HG03060 (cell line): Measurements from ENCODE around the gene CYB5RL.
"Not testable (repeated sequence)": the region's sequence is repeated elsewhere in the genome, so short reads cannot be mapped to it uniquely, and the experiment has no call there.

Source experiments
- ATAC-seq: cut with Tn5 transposase; IDR thresholded peaks from one replicate; pipeline ENCODE4 v1.9.1; 2021; ENCODE audit warnings: low read depth, moderate number of reproducible peaks; ENCODE audit not compliant: unreplicated experiment

CYB5RL gene

GRCh38 chr1:54227091-54227602 lies 27.3 kb upstream of the CYB5RL start:
- no peak for ATAC-seq

- ATAC-seq: no peak
Measured at GRCh38 chr1:54225986-54226559, 26.2 kb upstream of the CYB5RL start.

- ATAC-seq: no peak
Measured at GRCh38 chr1:54225378-54225777, 25.5 kb upstream of the CYB5RL start.

GRCh38 chr1:54224233-54224632 lies 24.4 kb upstream of the CYB5RL start:
- no peak for ATAC-seq

GRCh38 chr1:54223441-54224202 lies 23.8 kb upstream of the CYB5RL start:
- ATAC-seq: no peak

- no peak for ATAC-seq
Measured at GRCh38 chr1:54222711-54223110, 22.9 kb upstream of the CYB5RL start.

- no peak for ATAC-seq
Measured at GRCh38 chr1:54221867-54222484, 22.1 kb upstream of the CYB5RL start.

GRCh38 chr1:54221113-54221834 lies 21.4 kb upstream of the CYB5RL start:
- no peak for ATAC-seq

- no peak for ATAC-seq
Measured at GRCh38 chr1:54220004-54220811, 20.4 kb upstream of the CYB5RL start.

- no peak for ATAC-seq
Measured at GRCh38 chr1:54219688-54220003, 19.8 kb upstream of the CYB5RL start.

- ATAC-seq: no peak
Measured at GRCh38 chr1:54218883-54219687, 19.3 kb upstream of the CYB5RL start.

- ATAC-seq: no peak
Measured at GRCh38 chr1:54215523-54215922, 15.7 kb upstream of the CYB5RL start.

GRCh38 chr1:54212872-54213271 lies 13.0 kb upstream of the CYB5RL start:
- no peak for ATAC-seq

- ATAC-seq: not testable (repeated sequence)
Measured at GRCh38 chr1:54207896-54208295, 8.1 kb upstream of the CYB5RL start.

GRCh38 chr1:54207287-54207686 lies 7.5 kb upstream of the CYB5RL start:
- no peak for ATAC-seq

GRCh38 chr1:54204199-54204598 lies 4.4 kb upstream of the CYB5RL start:
- ATAC-seq: no peak

- no peak for ATAC-seq
Measured at GRCh38 chr1:54200519-54200997, 728 bp upstream of the CYB5RL start.

GRCh38 chr1:54199151-54199764 lies 572 bp downstream of the CYB5RL start:
- ATAC-seq: peak; percentile 2

GRCh38 chr1:54193453-54193852 lies 6.4 kb downstream of the CYB5RL start:
- no peak for ATAC-seq
